ENCODE data around the gene ASTN1.

DNA sequence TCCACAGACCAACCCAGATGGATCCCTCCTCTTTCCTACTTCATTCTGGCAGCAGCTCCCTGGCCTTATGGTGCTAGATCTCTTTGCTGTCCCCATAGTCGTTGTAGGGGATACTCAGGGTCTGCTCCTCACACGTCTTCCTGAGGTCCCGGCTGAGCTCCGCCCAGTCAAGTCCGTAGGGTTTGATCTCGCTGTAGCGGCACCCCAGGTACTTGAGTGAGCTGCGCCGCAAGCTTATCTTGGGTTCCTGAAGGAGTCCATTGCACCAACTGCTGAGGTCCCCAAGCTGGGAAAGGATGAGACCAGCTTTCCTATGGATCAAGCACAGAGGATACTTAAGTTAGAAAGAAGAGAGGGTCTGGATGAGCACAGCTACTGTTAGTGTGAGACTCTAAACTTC, 300.3 kb downstream of the ASTN1 start:
- TF ChIP-seq, protein P1, sequence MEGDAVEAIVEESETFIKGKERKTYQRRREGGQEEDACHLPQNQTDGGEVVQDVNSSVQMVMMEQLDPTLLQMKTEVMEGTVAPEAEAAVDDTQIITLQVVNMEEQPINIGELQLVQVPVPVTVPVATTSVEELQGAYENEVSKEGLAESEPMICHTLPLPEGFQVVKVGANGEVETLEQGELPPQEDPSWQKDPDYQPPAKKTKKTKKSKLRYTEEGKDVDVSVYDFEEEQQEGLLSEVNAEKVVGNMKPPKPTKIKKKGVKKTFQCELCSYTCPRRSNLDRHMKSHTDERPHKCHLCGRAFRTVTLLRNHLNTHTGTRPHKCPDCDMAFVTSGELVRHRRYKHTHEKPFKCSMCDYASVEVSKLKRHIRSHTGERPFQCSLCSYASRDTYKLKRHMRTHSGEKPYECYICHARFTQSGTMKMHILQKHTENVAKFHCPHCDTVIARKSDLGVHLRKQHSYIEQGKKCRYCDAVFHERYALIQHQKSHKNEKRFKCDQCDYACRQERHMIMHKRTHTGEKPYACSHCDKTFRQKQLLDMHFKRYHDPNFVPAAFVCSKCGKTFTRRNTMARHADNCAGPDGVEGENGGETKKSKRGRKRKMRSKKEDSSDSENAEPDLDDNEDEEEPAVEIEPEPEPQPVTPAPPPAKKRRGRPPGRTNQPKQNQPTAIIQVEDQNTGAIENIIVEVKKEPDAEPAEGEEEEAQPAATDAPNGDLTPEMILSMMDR (conservative IDR thresholded peaks at IDR 0.05; ENCODE audit: low read length) = no peak
- no peak for TF ChIP-seq EZH2phosphoT487 (IDR thresholded peaks at IDR 0.05; ENCODE audit: borderline replicate concordance)

Data from Loucy (cell line).